Subcutaneous preadipocyte (primary cell): ENCODE results near the gene F8A2. TPM values are rescaled to one million over a fixed set of nuclear protein-coding genes. Genes with fewer than 3 reads are reported as not detected.

ENCODE experiments used
- small RNA-seq: library from RNA; depleted of rRNA; stranded (forward); fragments of <200 nt; gene quantifications from one replicate; pipeline ENCODE3, GENCODE V24; 2012
- total RNA-seq: library from RNA; depleted of rRNA; stranded (reverse); fragments of >200 nt; gene quantifications from 2 replicates; pipeline ENCODE4 v1.2.3, GENCODE V29; 2012

Gene F8A2
- total RNA-seq: not detected in 2 replicates

GRCh38 chrX:155381843-155382528, at the start of gene F8A2:
Gene F8A2, plus strand, starts transcription at chrX:155382095. Its CDS starts 20 bp downstream, at chrX:155382115.

GRCh38 chrX:155334486-155335336, 47.2 kb upstream of the F8A2 start, which contains the start of gene CLIC2:
Gene CLIC2, minus strand, starts transcription at chrX:155334614. Its CDS starts 187 bp downstream, at chrX:155334427.

Small RNA genes within 50 kb of the gene (small RNA-seq; reads per million reads assigned to genes)
- not detected for gene MIR1184-2

Other genes starting within 250 kb of the F8A2 start
- gene VBP1, start 165.6 kb upstream of the F8A2 start, total RNA-seq: 49.6 and 55.5 TPM in 2 replicates
- 0.37 and 1.6 TPM in 2 replicates for gene RAB39B, start 117.6 kb upstream of the F8A2 start, total RNA-seq
- gene CLIC2, start 47.5 kb upstream of the F8A2 start, total RNA-seq: 9.4 and 15.1 TPM in 2 replicates
- gene F8A3, start 76.5 kb downstream of the F8A2 start, total RNA-seq: 1.8 and 2.2 TPM in 2 replicates
- gene SPRY3, start 230.5 kb downstream of the F8A2 start, total RNA-seq: 0.39 and 0.73 TPM in 2 replicates
- gene TMLHE, start 230.9 kb downstream of the F8A2 start, total RNA-seq: 12.5 and 13.7 TPM in 2 replicates